HAP-1 (cell line): Measurements from ENCODE around the gene ITSN2.
"Not testable (repeated sequence)": the region's sequence is repeated elsewhere in the genome, so short reads cannot be mapped to it uniquely, and the experiment has no call there.

Experiments used
- DNase-seq, 2 experiments: peaks; one replicate each; pipeline ENCODE4 v3.0.0-alpha.2; 2016 to 2020; ENCODE audit warnings: low spot score in 2 of 2
- H3K27me3 ChIP-seq: fragments of 250-450 bp; sonication (Bioruptor Pico); 2 replicates; pipeline ENCODE4 v1.5.1; 2020; ENCODE audit warnings: low read depth, mild to moderate bottlenecking, moderate library complexity
- H3K36me3 ChIP-seq: fragments of 250-450 bp; sonication (Bioruptor Pico); replicated peaks from 2 replicates; pipeline ENCODE4 v1.5.1; 2020; ENCODE audit warnings: mild to moderate bottlenecking
- H3K4me1 ChIP-seq: fragments of 250-450 bp; sonication (Bioruptor Pico); 2 replicates; pipeline ENCODE4 v1.5.1; 2020; ENCODE audit warnings: mild to moderate bottlenecking
- H3K4me3 ChIP-seq: fragments of 250-450 bp; sonication (Bioruptor Pico); 2 replicates; pipeline ENCODE4 v1.5.1; 2020; ENCODE audit warnings: mild to moderate bottlenecking, moderate library complexity
- H3K9me3 ChIP-seq: fragments of 250-450 bp; sonication (Bioruptor Pico); 2 replicates; pipeline ENCODE4 v1.5.1; 2020; ENCODE audit warnings: mild to moderate bottlenecking, moderate library complexity
- in situ Hi-C: fragments of 300-500 bp; cut with MboI; formaldehyde crosslinking; loops from 3 replicates; pipeline ENCODE4 v1.14.3; 2020; ENCODE audit warnings: low sequenced_read_pairs, inconsistent platforms, mixed read lengths

ITSN2 gene

DNA sequence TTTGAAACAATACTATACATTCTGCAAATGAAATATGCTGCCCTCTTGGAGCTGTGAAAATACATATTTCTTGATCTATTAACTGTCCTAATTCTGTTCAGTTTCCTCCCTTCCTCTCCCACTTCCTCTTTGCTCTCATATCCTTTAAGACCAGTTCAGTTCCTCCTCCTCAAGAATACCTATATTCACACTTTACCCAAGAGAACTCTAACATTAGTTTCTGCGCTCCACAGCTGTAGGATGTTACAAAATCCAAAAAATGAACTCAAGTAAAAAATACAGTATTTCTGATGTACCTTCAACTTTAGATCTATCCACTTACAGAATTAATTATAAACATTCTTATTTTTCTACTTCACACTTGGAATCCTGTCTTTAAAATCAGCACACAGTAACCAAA, 5.4 kb downstream of the ITSN2 start:
- H3K4me1 ChIP-seq: peaks cover 10% of the 10 kb centered on the region
- in situ Hi-C loops: no loop called here
- DNase-seq: no peak

DNA sequence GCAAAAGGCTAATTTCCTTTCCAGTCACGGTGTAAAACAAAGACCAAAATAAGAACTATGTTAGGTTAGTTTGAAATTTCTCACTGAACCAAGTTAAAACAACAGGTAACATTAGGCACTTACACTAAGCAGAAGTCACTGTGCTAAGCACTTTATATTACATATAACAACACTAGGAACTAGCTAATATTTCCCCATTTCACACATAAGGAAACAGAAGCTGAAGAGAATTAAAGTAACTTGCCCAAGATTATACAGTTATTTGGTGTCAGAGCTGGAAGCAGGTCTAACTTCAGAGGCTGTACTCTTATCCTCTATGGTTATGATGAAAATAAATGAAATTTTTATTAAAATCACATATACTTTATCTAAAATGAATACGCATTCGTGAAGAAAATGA, 5.9 kb downstream of the ITSN2 start:
- no peak for DNase-seq
- Histone ChIP-seq H3K27me3 (no peaks in the 10 kb centered on the region), H3K36me3 (no peaks in the 10 kb centered on the region), H3K9me3 (no peaks in the 10 kb centered on the region), H3K4me3 (no peak overlapping the region), H3K4me1 (peaks cover 12% of the 10 kb centered on the region)
- in situ Hi-C loops: no loop called here

More for the DNA sequence above, 5.4 kb downstream of the ITSN2 start:
- H3K36me3 ChIP-seq: no peaks in the 10 kb centered on the region
- H3K27me3 ChIP-seq: no peaks in the 10 kb centered on the region
- H3K9me3 ChIP-seq: no peaks in the 10 kb centered on the region
- H3K4me3 ChIP-seq: no peak overlapping the region

DNA sequence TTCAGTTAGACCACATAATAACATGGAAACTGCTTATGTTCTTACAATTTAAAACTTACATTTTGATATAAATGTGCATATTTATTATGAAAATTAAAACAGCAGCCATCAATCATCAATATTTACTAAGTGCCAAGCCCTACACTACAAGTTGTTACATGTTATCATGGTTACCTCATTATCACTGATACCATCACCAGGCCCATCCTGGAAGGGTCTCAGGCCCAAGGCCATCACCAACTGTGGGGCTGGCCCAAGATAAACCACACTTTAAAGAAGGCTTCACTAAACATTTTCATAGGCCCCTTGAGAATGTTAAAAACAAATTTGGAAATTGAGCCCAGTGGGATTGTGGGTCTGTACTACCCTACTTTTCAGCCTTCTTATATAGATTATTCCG, 6.4 kb downstream of the ITSN2 start:
- H3K27me3 ChIP-seq: no peaks in the 10 kb centered on the region
- in situ Hi-C loops: no loop called here
- H3K36me3 ChIP-seq: no peaks in the 10 kb centered on the region
- H3K4me3 ChIP-seq: no peak overlapping the region
- DNase-seq: no peak
- peaks cover 12% of the 10 kb centered on the region for H3K4me1 ChIP-seq
- H3K9me3 ChIP-seq: no peaks in the 10 kb centered on the region

DNA sequence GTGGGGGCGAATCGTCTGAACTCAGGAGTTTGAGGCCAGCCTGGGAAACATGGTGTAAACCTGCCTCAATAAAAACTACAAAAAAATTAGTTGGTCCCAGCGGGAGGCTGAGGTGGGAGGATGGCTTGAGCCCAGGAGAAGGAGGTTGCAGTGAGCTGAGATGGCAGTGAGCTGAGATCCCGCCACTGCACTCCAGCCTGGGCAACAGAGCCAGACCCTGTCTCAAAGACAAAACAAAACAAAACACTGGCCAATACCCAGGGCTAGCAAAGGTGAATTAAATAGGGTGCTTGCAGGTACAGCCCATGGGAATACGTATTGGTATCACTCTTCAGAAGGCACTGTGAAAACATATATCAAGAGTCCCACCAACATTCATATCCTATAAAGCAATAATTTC, 7.0 kb downstream of the ITSN2 start:
- H3K36me3 ChIP-seq: no peaks in the 10 kb centered on the region
- in situ Hi-C loops: no loop called here
- DNase-seq: no peak
- peaks cover 12% of the 10 kb centered on the region for H3K4me1 ChIP-seq
- no peak overlapping the region for H3K4me3 ChIP-seq
- H3K27me3 ChIP-seq: no peaks in the 10 kb centered on the region
- H3K9me3 ChIP-seq: no peaks in the 10 kb centered on the region

DNA sequence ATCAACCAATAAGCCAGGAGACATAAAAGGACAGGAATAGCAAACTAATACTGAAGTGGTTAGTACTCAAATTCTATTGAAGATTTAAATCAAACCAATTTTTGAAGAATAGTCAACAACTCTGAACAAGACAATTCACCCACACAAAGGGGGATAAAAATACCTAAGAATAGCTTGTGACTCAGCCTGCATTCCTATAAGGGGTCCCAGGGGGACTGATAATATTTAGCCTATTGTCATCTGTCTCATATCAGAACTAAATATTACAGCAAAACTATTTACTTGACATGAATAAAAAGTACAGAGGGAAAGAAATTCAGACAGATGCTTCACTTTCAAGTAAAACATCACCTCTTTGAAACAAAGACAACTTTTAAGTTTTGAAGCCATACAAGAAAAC, 7.7 kb downstream of the ITSN2 start:
- H3K4me1 ChIP-seq: peaks cover 12% of the 10 kb centered on the region
- no peaks in the 10 kb centered on the region for H3K36me3 ChIP-seq
- in situ Hi-C loops: no loop called here
- no peaks in the 10 kb centered on the region for H3K9me3 ChIP-seq
- peak in 1 of 2 experiments; percentile 47 for DNase-seq
- no peak overlapping the region for H3K4me3 ChIP-seq
- no peaks in the 10 kb centered on the region for H3K27me3 ChIP-seq

DNA sequence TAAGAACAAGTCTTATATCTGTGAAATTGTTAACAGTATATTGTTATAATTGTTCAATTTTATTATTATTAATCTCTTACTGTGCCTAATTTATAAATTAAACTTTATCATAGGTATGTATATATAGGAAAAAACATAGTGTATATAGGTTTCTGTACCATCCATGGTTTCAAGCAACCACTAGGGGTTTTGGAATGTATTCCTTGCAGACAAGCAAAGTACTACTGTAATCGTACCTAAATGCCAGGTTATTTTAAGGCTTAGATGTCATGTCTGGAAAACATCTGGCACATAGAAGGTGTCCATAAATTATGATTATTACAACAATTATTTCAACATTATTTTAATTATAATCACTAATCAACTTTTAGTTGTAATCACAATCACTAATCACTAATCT, 8.4 kb downstream of the ITSN2 start:
- in situ Hi-C loops: no loop called here
- H3K27me3 ChIP-seq: no peaks in the 10 kb centered on the region
- H3K9me3 ChIP-seq: no peaks in the 10 kb centered on the region
- no peaks in the 10 kb centered on the region for H3K36me3 ChIP-seq
- no peak for DNase-seq
- H3K4me1 ChIP-seq: peaks cover 12% of the 10 kb centered on the region
- no peak overlapping the region for H3K4me3 ChIP-seq

DNA sequence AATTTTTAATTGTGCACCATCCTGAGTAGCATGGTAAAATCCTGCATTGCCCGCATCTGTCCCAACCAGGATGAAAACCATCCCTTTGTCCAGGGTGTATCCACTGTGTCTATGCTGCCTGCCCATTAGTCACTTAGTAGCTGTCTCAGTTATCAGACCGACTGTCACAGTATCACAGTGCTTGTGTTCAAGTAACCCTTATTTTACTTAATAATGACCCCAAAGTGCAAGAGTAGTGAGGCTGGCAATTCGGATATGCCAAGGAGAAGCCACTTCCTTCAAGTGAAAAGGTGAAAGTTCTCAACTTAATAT, 8.8 kb downstream of the ITSN2 start:
- Histone ChIP-seq H3K36me3 (no peaks in the 10 kb centered on the region), H3K9me3 (no peaks in the 10 kb centered on the region), H3K4me1 (peaks cover 12% of the 10 kb centered on the region), H3K4me3 (no peak overlapping the region), H3K27me3 (no peaks in the 10 kb centered on the region)
- in situ Hi-C loops: no loop called here
- DNase-seq: no peak

DNA sequence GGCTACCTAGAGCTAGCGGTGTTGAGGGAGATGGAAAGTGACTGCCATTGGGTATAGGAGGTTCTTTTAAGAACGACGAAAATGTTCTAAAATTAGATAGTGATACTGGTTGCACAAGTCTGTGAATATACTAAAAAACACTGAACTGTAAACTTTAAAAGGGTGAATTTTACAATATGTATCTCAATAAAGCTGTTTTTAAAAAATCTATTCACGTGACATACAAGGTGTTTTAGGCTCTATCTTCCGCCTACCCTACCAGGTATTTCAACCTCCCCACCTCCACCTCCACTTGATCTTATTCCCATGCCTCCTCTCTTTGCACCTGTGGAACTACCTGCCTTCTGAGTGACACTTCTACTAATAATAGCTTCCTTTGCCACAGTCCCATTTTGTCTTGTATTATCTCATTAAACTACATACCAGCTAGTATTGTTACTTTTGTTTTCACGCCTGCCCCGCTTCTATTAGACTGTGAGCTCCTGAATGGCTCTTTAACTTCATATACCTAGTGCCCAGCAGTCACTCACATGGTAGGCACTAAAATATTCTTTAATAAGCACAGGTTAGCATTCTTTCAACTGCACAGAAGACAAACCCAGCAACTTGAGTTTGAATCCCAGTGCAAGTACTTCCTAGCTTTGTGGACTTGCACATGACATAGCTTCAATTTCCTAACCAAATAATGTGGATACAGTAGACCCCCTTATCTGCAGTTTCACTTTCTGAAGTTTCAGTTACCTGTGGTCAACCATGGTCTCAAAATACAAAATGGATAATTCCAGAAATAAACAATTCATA, 9.3 kb downstream of the ITSN2 start:
- no peak overlapping the region for H3K4me3 ChIP-seq
- H3K9me3 ChIP-seq: no peaks in the 10 kb centered on the region
- no peak for DNase-seq
- H3K36me3 ChIP-seq: no peaks in the 10 kb centered on the region
- H3K4me1 ChIP-seq: peaks cover 12% of the 10 kb centered on the region
- in situ Hi-C loops: no loop called here
- H3K27me3 ChIP-seq: no peaks in the 10 kb centered on the region

DNA sequence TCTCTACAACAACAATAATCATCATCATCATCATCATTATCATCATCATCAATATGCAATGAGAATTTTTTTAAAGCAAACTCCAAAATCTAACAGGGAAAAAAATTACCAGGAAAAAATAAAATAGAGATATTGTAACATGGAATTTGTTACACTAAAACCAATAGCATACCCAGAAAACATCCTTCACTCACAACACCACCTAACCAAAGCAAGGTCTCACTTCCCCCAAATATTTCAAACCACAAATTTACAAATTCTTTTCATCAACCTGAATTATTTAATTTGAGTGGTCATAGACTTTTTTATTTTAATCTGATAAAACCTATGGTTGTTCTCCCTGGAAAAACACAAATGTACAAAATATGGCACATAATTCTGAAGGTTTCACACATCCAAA, 11.2 kb downstream of the ITSN2 start:
- DNase-seq: no peak
- Histone ChIP-seq H3K9me3 (no peaks in the 10 kb centered on the region), H3K4me1 (peaks cover 12% of the 10 kb centered on the region), H3K27me3 (no peaks in the 10 kb centered on the region), H3K4me3 (no peak overlapping the region), H3K36me3 (no peaks in the 10 kb centered on the region)
- in situ Hi-C loops: no loop called here

DNA sequence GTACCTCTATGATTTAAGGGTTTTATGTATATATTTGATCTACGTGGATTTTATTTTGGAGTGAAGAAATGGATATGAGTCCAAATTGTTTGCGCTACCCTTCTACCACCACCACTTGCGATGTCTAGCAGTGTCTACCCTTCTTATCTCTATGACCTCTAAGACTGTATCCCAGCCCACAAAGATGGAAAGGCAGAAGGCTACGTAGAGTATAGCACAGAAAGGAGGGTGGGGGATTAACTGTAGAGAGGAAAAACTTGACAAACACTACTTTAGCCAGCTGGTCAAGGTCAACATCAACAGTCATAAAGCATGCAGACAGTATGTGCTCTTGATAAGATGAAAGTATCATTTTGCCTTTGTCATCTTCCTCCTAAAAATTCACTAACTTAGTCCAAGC, 14.4 kb downstream of the ITSN2 start:
- no peaks in the 10 kb centered on the region for H3K36me3 ChIP-seq
- DNase-seq: no peak
- in situ Hi-C loops: no loop called here
- no peaks in the 10 kb centered on the region for H3K9me3 ChIP-seq
- no peak overlapping the region for H3K4me3 ChIP-seq
- H3K27me3 ChIP-seq: no peaks in the 10 kb centered on the region
- H3K4me1 ChIP-seq: peaks cover 10% of the 10 kb centered on the region

DNA sequence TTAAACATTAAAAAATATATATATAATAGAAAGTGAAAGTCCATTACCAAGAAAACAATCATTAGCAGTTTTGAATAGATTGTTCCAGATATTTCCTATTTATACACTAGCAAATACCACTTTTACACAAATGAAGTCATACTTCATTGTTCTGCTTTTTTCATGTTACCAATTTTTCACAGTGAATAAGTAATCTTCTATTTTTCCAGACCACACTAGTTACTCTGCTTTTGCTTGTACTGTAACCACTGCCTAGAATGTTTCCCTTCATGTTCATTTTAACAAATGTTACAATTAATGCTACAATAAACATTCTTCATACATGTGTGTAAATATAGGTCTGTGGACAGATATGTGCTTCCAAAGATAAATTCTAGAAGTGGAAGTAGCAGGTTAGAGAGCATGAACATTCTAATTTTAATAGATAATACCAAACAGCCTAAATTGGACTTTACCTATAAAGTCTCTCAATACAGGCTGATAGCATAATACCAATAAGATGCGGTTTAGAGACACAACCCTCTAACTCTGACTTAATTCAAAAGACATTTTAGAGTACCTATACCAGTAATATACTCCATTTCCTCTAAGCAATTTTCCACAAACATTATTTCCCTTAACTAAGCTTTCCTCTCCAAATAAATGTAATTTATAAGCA, 17.0 kb downstream of the ITSN2 start:
- DNase-seq: no peak
- Histone ChIP-seq H3K4me3 (no peak overlapping the region), H3K27me3 (no peaks in the 10 kb centered on the region), H3K9me3 (no peaks in the 10 kb centered on the region), H3K4me1 (peaks cover 10% of the 10 kb centered on the region), H3K36me3 (no peaks in the 10 kb centered on the region)
- in situ Hi-C loops: no loop called here

DNA sequence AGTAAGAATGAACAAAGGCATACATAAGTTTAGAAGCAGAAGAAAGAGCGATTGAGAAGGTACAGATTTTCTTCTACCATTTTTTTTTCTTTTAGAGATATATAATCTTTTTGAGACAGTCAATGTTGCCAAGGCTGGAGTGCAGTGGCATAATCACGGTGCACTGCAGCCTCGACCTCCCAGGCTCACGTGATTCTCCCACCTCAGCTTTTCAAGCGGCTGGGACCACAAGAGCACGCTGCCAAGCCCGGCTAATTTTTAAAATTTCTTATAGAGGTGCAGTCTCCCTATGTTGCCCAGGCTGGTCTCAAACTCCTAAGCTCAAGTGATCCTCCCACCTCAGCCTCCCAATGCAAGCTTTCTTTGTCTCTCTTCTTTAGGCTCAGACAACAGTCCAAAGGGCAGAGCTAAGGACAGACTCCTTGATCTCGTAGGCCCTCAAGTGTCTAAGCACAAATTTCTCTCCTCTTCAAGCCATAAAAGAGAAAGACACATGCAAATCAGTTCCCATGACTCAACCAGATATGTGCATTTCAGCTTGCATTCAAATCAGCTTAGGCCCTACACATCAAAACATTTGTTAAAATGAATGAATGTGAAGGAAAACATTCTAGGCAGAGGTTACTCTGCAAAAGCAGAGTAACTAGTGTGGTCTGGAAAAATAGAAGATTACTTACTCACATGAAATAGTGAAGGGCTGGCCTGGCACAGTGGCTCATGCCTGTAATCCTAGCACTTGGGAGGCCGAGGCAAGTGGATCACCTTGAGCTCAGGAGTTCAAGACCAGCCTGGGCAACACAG, 18.0 kb downstream of the ITSN2 start:
- in situ Hi-C loops: no loop called here
- no peaks in the 10 kb centered on the region for H3K9me3 ChIP-seq
- H3K4me1 ChIP-seq: peaks cover 16% of the 10 kb centered on the region
- H3K27me3 ChIP-seq: no peaks in the 10 kb centered on the region
- no peaks in the 10 kb centered on the region for H3K36me3 ChIP-seq
- DNase-seq: peak; percentile 28 to 39
- no peak overlapping the region for H3K4me3 ChIP-seq

DNA sequence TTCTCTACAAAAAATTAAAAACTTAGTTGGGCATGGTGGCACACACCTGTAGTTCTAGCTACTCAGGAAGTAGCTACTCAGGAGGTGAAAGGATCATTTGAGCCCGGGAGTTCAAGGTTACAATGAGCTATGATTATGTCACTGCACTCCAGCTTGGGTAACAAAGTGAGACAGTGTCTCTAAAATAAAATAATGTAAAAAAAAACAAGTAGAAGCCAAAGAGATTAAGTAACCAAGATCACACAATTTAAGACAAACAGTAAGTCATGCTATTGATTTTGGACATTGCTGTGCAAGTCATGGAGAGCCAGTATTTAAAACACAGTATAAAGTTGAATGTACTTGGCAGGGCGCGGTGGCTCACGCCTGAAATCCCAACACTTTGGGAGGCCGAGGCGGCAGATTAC, 20.5 kb downstream of the ITSN2 start:
- no peak overlapping the region for H3K4me3 ChIP-seq
- in situ Hi-C loops: no loop called here
- DNase-seq: no peak

DNA sequence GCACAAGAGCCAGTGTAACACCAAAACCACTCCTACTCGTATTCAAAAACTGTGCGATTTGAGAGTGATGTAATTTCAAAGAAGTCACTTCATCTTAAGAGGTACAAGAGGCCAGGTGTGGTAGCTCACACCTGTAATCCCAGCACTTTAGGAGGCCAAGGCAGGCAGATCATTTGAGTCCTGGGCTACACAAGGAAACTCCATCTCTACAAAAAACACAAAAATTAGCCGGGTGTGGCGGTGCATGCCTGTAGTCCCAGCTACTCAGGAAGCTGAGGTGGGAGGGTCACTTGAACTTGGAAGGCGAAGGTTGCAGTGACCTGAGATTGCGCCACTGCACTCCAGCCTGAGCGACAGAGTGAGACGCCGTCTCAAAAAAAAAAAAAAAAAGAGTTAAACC, 21.2 kb downstream of the ITSN2 start:
- DNase-seq, H3K27me3 ChIP-seq, H3K9me3 ChIP-seq, H3K4me3 ChIP-seq, H3K36me3 ChIP-seq, in situ Hi-C loops: not testable (repeated sequence)
- peaks cover 16% of the 10 kb centered on the region for H3K4me1 ChIP-seq

More for the DNA sequence above, 20.5 kb downstream of the ITSN2 start:
- no peaks in the 10 kb centered on the region for H3K9me3 ChIP-seq
- no peaks in the 10 kb centered on the region for H3K27me3 ChIP-seq
- peaks cover 16% of the 10 kb centered on the region for H3K4me1 ChIP-seq
- H3K36me3 ChIP-seq: no peaks in the 10 kb centered on the region
